Mucosa of rectum (tissue), 2 donors: ENCODE measurements around the gene SLC9A9.

Source experiments
- H3K27ac ChIP-seq, 2 donors: one replicate each; pipeline ENCODE4 v1.7.0; 2013; ENCODE audit warnings: inconsistent platforms in 2 of 2, low read depth in 2 of 2, low read length in 2 of 2
- H3K27me3 ChIP-seq, 2 donors: one replicate each; pipeline ENCODE4 v1.7.0; 2013; ENCODE audit warnings: low read length in 2 of 2; ENCODE audit not compliant: control insufficient read depth in 2 of 2, insufficient read depth in 2 of 2
- H3K36me3 ChIP-seq, 2 donors: one replicate each; pipeline ENCODE4 v1.7.0; 2013; ENCODE audit warnings: low read length in 2 of 2; ENCODE audit not compliant: control insufficient read depth in 2 of 2, insufficient read depth in 2 of 2
- H3K4me1 ChIP-seq, 2 donors: one replicate each; pipeline ENCODE4 v1.7.0; 2013; ENCODE audit warnings: low read length in 2 of 2, mild to moderate bottlenecking in 1 of 2; ENCODE audit not compliant: control insufficient read depth in 2 of 2, insufficient read depth in 2 of 2
- H3K4me3 ChIP-seq, 2 donors: one replicate each; pipeline ENCODE4 v1.7.0; 2013; ENCODE audit warnings: low read length in 2 of 2
- H3K9ac ChIP-seq, 2 donors: one replicate each; pipeline ENCODE4 v1.7.0; 2013; ENCODE audit warnings: low read length in 2 of 2, low read depth in 1 of 2, mild to moderate bottlenecking in 1 of 2
- H3K9me3 ChIP-seq, 2 donors: one replicate each; pipeline ENCODE4 v1.7.0; 2013; ENCODE audit warnings: low read length in 2 of 2; ENCODE audit not compliant: control insufficient read depth in 2 of 2
- donor health status: healthy.
- donor health status: Normal muscosa, but diverticular disease.

SLC9A9 gene

GRCh38 chr3:143511174-143511879 lies 336.9 kb downstream of the SLC9A9 start:
- Histone ChIP-seq H3K4me3 (no peak overlapping the region), H3K27me3 (no peaks in the 10 kb centered on the region)

GRCh38 chr3:143510601-143511000 lies 337.7 kb downstream of the SLC9A9 start:
- H3K4me1 ChIP-seq: no peaks in the 10 kb centered on the region
- no peaks in the 10 kb centered on the region for H3K36me3 ChIP-seq
- H3K27ac ChIP-seq: no peak overlapping the region
- H3K4me3 ChIP-seq: no peak overlapping the region
- no peaks in the 10 kb centered on the region for H3K27me3 ChIP-seq
- H3K9me3 ChIP-seq: no peaks in the 10 kb centered on the region
- no peak overlapping the region for H3K9ac ChIP-seq

More at GRCh38 chr3:143511174-143511879, 336.9 kb downstream of the SLC9A9 start:
- no peaks in the 10 kb centered on the region for H3K4me1 ChIP-seq
- no peak overlapping the region for H3K9ac ChIP-seq
- H3K9me3 ChIP-seq: no peaks in the 10 kb centered on the region
- H3K36me3 ChIP-seq: no peaks in the 10 kb centered on the region
- no peak overlapping the region for H3K27ac ChIP-seq

- Histone ChIP-seq H3K36me3 (no peaks in the 10 kb centered on the region), H3K4me3 (no peak overlapping the region), H3K27ac (no peak overlapping the region), H3K9me3 (no peaks in the 10 kb centered on the region), H3K4me1 (no peaks in the 10 kb centered on the region), H3K27me3 (no peaks in the 10 kb centered on the region), H3K9ac (no peak overlapping the region)
Observed at GRCh38 chr3:143507735-143508580, 340.3 kb downstream of the SLC9A9 start.

GRCh38 chr3:143506190-143506589 lies 342.1 kb downstream of the SLC9A9 start:
- Histone ChIP-seq H3K27me3 (no peaks in the 10 kb centered on the region), H3K36me3 (no peaks in the 10 kb centered on the region), H3K27ac (no peak overlapping the region), H3K9ac (no peak overlapping the region), H3K4me3 (no peak overlapping the region), H3K4me1 (no peaks in the 10 kb centered on the region), H3K9me3 (no peaks in the 10 kb centered on the region)

- no peak overlapping the region for H3K4me3 ChIP-seq
- H3K9me3 ChIP-seq: no peaks in the 10 kb centered on the region
- no peaks in the 10 kb centered on the region for H3K27me3 ChIP-seq
- no peak overlapping the region for H3K27ac ChIP-seq
- no peaks in the 10 kb centered on the region for H3K36me3 ChIP-seq
- no peaks in the 10 kb centered on the region for H3K4me1 ChIP-seq
- no peak overlapping the region for H3K9ac ChIP-seq
Observed at GRCh38 chr3:143503325-143503885, 344.9 kb downstream of the SLC9A9 start.

GRCh38 chr3:143502081-143502480 lies 346.2 kb downstream of the SLC9A9 start:
- H3K4me3 ChIP-seq: no peak overlapping the region
- H3K4me1 ChIP-seq: no peaks in the 10 kb centered on the region
- H3K9me3 ChIP-seq: no peaks in the 10 kb centered on the region
- H3K9ac ChIP-seq: no peak overlapping the region
- H3K27ac ChIP-seq: no peak overlapping the region
- no peaks in the 10 kb centered on the region for H3K36me3 ChIP-seq
- H3K27me3 ChIP-seq: no peaks in the 10 kb centered on the region

GRCh38 chr3:143497382-143497781 lies 350.9 kb downstream of the SLC9A9 start:
- Histone ChIP-seq H3K4me3 (no peak overlapping the region), H3K36me3 (no peaks in the 10 kb centered on the region), H3K27me3 (no peaks in the 10 kb centered on the region), H3K9me3 (no peaks in the 10 kb centered on the region), H3K27ac (no peak overlapping the region), H3K9ac (no peak overlapping the region), H3K4me1 (no peaks in the 10 kb centered on the region)

GRCh38 chr3:143496191-143496590 lies 352.1 kb downstream of the SLC9A9 start:
- Histone ChIP-seq H3K27me3 (no peaks in the 10 kb centered on the region), H3K9ac (no peak overlapping the region), H3K4me1 (no peaks in the 10 kb centered on the region), H3K27ac (no peak overlapping the region), H3K4me3 (no peak overlapping the region), H3K9me3 (no peaks in the 10 kb centered on the region), H3K36me3 (no peaks in the 10 kb centered on the region)

- Histone ChIP-seq H3K4me3 (no peak overlapping the region), H3K27me3 (no peaks in the 10 kb centered on the region), H3K27ac (no peak overlapping the region), H3K36me3 (no peaks in the 10 kb centered on the region), H3K4me1 (no peaks in the 10 kb centered on the region), H3K9me3 (no peaks in the 10 kb centered on the region), H3K9ac (no peak overlapping the region)
Observed at GRCh38 chr3:143495527-143495926, 352.7 kb downstream of the SLC9A9 start.

- H3K27ac ChIP-seq: no peak overlapping the region
- H3K4me1 ChIP-seq: peaks cover 0 to 2% of the 10 kb centered on the region in 2 donors
- no peaks in the 10 kb centered on the region for H3K9me3 ChIP-seq
Observed at GRCh38 chr3:143486611-143487010, 361.7 kb downstream of the SLC9A9 start.

More at GRCh38 chr3:143486611-143487010, 361.7 kb downstream of the SLC9A9 start:
- no peaks in the 10 kb centered on the region for H3K27me3 ChIP-seq
- H3K9ac ChIP-seq: no peak overlapping the region
- H3K4me3 ChIP-seq: no peak overlapping the region
- no peaks in the 10 kb centered on the region for H3K36me3 ChIP-seq
